Endothelial cell of umbilical vein (primary cell): Measurements from ENCODE around the gene OSBPL6. TPM values are rescaled to one million over a fixed set of nuclear protein-coding genes. Genes with fewer than 3 reads are reported as not detected.

Source experiments
- BruUV-seq: library from RNA; stranded (reverse); fragments of 400-500 nt; replicated peaks from 2 replicates; lab custom pipeline; 2021; lab: Mats Ljungman, UMichigan
- CTCF ChIA-PET: fragments of 300-600, 350-600 bp; sonication (Branson Sonifier 250); formaldehyde crosslinking; loops from one replicate; lab custom pipeline; 2021; ENCODE audit warnings: antibody characterized with exemption, inconsistent platforms; lab: Charles Lee
- POLR2A ChIA-PET: fragments of 300-600, 350-600 bp; sonication (Branson Sonifier 250); formaldehyde crosslinking; loops from one replicate; lab custom pipeline; 2021; ENCODE audit warnings: antibody characterized with exemption, inconsistent platforms; lab: Charles Lee
- DNase-seq: peaks from one replicate; pipeline ENCODE4 v3.0.0-alpha.2; 2011; ENCODE audit warnings: low read depth, low spot score
- FAIRE-seq: peaks from 2 replicates; lab custom pipeline; 2011; peaks lifted over from hg19 to GRCh38; lab: Jason Lieb, UNC
- H2AFZ ChIP-seq: 2 replicates; pipeline ENCODE4 v1.6.0; 2012; ENCODE audit warnings: low read depth, low read length, control low read depth, inconsistent platforms
- H3K27ac ChIP-seq: 2 replicates; pipeline ENCODE4 v1.5.1; 2011; ENCODE audit warnings: low read depth, mild to moderate bottlenecking, control low read depth, low read length, moderate library complexity; ENCODE audit not compliant: insufficient read depth
- H3K27me3 ChIP-seq, 2 experiments: 2 replicates each; pipeline versions ENCODE4 v1.6.0 to v1.6.1; 2011; ENCODE audit warnings: low read length in 2 of 2, mixed read lengths in 1 of 2; ENCODE audit not compliant: control insufficient read depth in 2 of 2, insufficient read depth in 2 of 2
- H3K36me3 ChIP-seq, 2 experiments: 2 replicates in 1 of 2; 3 replicates in 1 of 2; pipeline ENCODE4 v1.5.1; 2011; ENCODE audit warnings: low read length in 2 of 2, mild to moderate bottlenecking in 1 of 2, moderate library complexity in 1 of 2; ENCODE audit not compliant: control insufficient read depth in 2 of 2, insufficient read depth in 2 of 2; ENCODE audit errors: extremely low read depth in 1 of 2
- H3K4me1 ChIP-seq: 3 replicates; pipeline ENCODE4 v1.5.1; 2011; ENCODE audit warnings: mild to moderate bottlenecking, low read length; ENCODE audit not compliant: control insufficient read depth, insufficient read depth; ENCODE audit errors: extremely low read depth
- H3K4me2 ChIP-seq: 2 replicates; pipeline ENCODE4 v1.6.1; 2011; ENCODE audit warnings: low read length, control low read depth, mixed read lengths; ENCODE audit not compliant: insufficient read depth
- H3K4me3 ChIP-seq, 3 experiments: fragments of 200-600 bp in 1 of 3; sonication (generic), shearing (Covaris generic) in 1 of 3; replicated peaks in 1 of 3; 2 replicates each; pipeline ENCODE4 v1.5.1; 2011 to 2016; ENCODE audit warnings: control low read depth in 3 of 3, low read length in 3 of 3, mild to moderate bottlenecking in 2 of 3, inconsistent platforms in 1 of 3, low read depth in 1 of 3, moderate library complexity in 1 of 3; ENCODE audit not compliant: insufficient read depth in 1 of 3
- H3K79me2 ChIP-seq: 2 replicates; pipeline ENCODE4 v1.6.0; 2012; ENCODE audit warnings: low read length, inconsistent platforms; ENCODE audit not compliant: control insufficient read depth, insufficient read depth
- H3K9ac ChIP-seq: replicated peaks from 2 replicates; pipeline ENCODE3; 2011; ENCODE audit warnings: low read length, control low read depth; ENCODE audit not compliant: insufficient read depth; ENCODE audit errors: extremely low read depth
- H3K9me1 ChIP-seq: replicated peaks from 3 replicates; pipeline ENCODE4 v1.6.0; 2011; ENCODE audit warnings: mild to moderate bottlenecking, low read length; ENCODE audit not compliant: control insufficient read depth, insufficient read depth; ENCODE audit errors: extremely low read depth
- H3K9me3 ChIP-seq: replicated peaks from 2 replicates; pipeline ENCODE4 v1.5.1; 2012; ENCODE audit warnings: low read length, inconsistent platforms; ENCODE audit not compliant: control insufficient read depth, insufficient read depth
- H4K20me1 ChIP-seq: replicated peaks from 2 replicates; pipeline ENCODE3; 2011; ENCODE audit warnings: mild to moderate bottlenecking, low read length; ENCODE audit not compliant: control insufficient read depth, insufficient read depth; ENCODE audit errors: extremely low read depth
- CTCF ChIP-seq, 2 donors: IDR thresholded peaks; 1 replicate in 1 of 2; 2 replicates in 1 of 2; pipeline ENCODE4 v1.5.1; 2011; ENCODE audit warnings: low read length in 2 of 2, mild to moderate bottlenecking in 2 of 2, moderate library complexity in 2 of 2, control low read depth in 1 of 2, inconsistent platforms in 1 of 2, low read depth in 1 of 2; ENCODE audit not compliant: insufficient read depth in 1 of 2; ENCODE audit errors: extremely low read depth in 1 of 2
- EZH2 ChIP-seq: IDR thresholded peaks from 2 replicates; pipeline ENCODE4 v1.6.1; 2012; ENCODE audit warnings: borderline replicate concordance, low read depth, mild to moderate bottlenecking, moderate library complexity, low read length, inconsistent platforms; ENCODE audit not compliant: severe bottlenecking
- FOS ChIP-seq: IDR thresholded peaks from 2 replicates; pipeline ENCODE4 v1.6.1; 2011; ENCODE audit warnings: mild to moderate bottlenecking, low read length, moderate library complexity, borderline replicate concordance; ENCODE audit not compliant: insufficient read depth
- GATA2 ChIP-seq: IDR thresholded peaks from 2 replicates; pipeline ENCODE4 v1.7.0; 2011; ENCODE audit warnings: low read depth, mild to moderate bottlenecking, moderate library complexity, mixed read lengths, low read length; ENCODE audit not compliant: insufficient read length, insufficient read depth
- JUN ChIP-seq: IDR thresholded peaks from 2 replicates; pipeline ENCODE4 v1.6.1; 2011; ENCODE audit warnings: borderline replicate concordance, low read depth; ENCODE audit not compliant: insufficient read length, insufficient read depth
- MAX ChIP-seq: IDR thresholded peaks from 2 replicates; pipeline ENCODE4 v1.6.1; 2011; ENCODE audit not compliant: insufficient read depth, insufficient read length
- MYC ChIP-seq: IDR thresholded peaks from one replicate; pipeline ENCODE4 v1.6.1; 2011; ENCODE audit warnings: mild to moderate bottlenecking, low read depth, low read length
- POLR2A ChIP-seq: IDR thresholded peaks from 2 replicates; pipeline ENCODE4 v1.6.1; 2012; ENCODE audit warnings: low read depth, mild to moderate bottlenecking, control low read depth, low read length
- POLR2AphosphoS5 ChIP-seq: IDR thresholded peaks from 2 replicates; pipeline ENCODE4 v1.6.1; 2012; ENCODE audit warnings: low read depth, mild to moderate bottlenecking, control low read depth, low read length, moderate library complexity; ENCODE audit not compliant: insufficient read depth
- dilution Hi-C: fragments of 300-500 bp; cut with MboI; formaldehyde crosslinking; loops from one replicate; pipeline ENCODE4 v1.15.0; 2019; ENCODE audit warnings: low sequenced_read_pairs; ENCODE audit not compliant: extremely low pct_ligation_motif_present
- intact Hi-C: fragments of 100-400 bp; cut with micrococcal nuclease; formaldehyde crosslinking; loops from one replicate; pipeline ENCODE4 v1.10.0; 2022
- polyA plus RNA-seq, 4 experiments: library from polyadenylated mRNA; depleted of rRNA in 3 of 4; stranded (reverse) in 3 of 4; unstranded in 1 of 4; fragments of >200 nt; gene quantifications; 2 replicates each; pipeline versions ENCODE4 v1.2.1 to v1.2.3, GENCODE V29; 2011 to 2012; ENCODE audit warnings: missing spikeins in 1 of 4
- total RNA-seq: library from RNA; stranded (reverse); gene quantifications from 2 replicates; pipeline ENCODE4 v1.2.3, GENCODE V29; 2021

OSBPL6 gene
- total and polyA plus RNA-seq, 2 donors (not counting 3 experiments of a cell fraction or from before 2014, with no cell fraction given), result 1.5 to 2.3 TPM

- BruUV-seq, result no TSS peak
- Histone ChIP-seq H3K27me3 (no peaks in the 10 kb centered on the region), H3K4me1 (no peaks in the 10 kb centered on the region), H3K27ac (no peak overlapping the region), H3K79me2 (no peaks in the 10 kb centered on the region), H3K4me2 (no peak overlapping the region), H3K9ac (no peak overlapping the region), H4K20me1 (no peaks in the 10 kb centered on the region), H2AFZ (no peak overlapping the region), H3K4me3 (no peak overlapping the region), H3K9me3 (no peaks in the 10 kb centered on the region), H3K36me3 (no peaks in the 10 kb centered on the region), H3K9me1 (no peaks in the 10 kb centered on the region)
- ChIA-PET POLR2A (no interaction called here), CTCF (interaction anchor here (0.9 to 1.9 kb wide), 5 partner anchors 11 to 95 kb away, joined by 3 to 8 read pairs (median 4); no protein-coding TSS in a partner anchor)
- dilution Hi-C loops (no loop called here), intact Hi-C loops (no loop called here)
- no peak for TF ChIP-seq EZH2
- no peak for TF ChIP-seq POLR2A
- no peak for TF ChIP-seq CTCF (IDR thresholded peaks at IDR 0.05; ENCODE audit: extremely low read depth in 1 of 2, insufficient read depth in 1 of 2, low read depth in 1 of 2, low read length in 2 of 2)
- no peak for TF ChIP-seq JUN
- TF ChIP-seq MAX, result no peak
- TF ChIP-seq FOS, result no peak
- no peak for TF ChIP-seq GATA2
- no peak for TF ChIP-seq POLR2AphosphoS5
- TF ChIP-seq MYC, result no peak
- FAIRE-seq (no peak), DNase-seq (no peak)
These were observed 125.8 kb downstream of the OSBPL6 start for GRCh38 chr2:178320011-178320585.
